GM19455 (cell line): Measurements from ENCODE around the gene AKT1.
A peak's percentile ranks its signal among the peaks of the same experiment; 100 is the strongest.
"Not testable (repeated sequence)": the region's sequence is repeated elsewhere in the genome, so short reads cannot be mapped to it uniquely, and the experiment has no call there.

ENCODE experiments used
- ATAC-seq: cut with Tn5 transposase; IDR thresholded peaks from one replicate; pipeline ENCODE4 v1.9.1; 2021; ENCODE audit not compliant: unreplicated experiment

Gene AKT1

DNA sequence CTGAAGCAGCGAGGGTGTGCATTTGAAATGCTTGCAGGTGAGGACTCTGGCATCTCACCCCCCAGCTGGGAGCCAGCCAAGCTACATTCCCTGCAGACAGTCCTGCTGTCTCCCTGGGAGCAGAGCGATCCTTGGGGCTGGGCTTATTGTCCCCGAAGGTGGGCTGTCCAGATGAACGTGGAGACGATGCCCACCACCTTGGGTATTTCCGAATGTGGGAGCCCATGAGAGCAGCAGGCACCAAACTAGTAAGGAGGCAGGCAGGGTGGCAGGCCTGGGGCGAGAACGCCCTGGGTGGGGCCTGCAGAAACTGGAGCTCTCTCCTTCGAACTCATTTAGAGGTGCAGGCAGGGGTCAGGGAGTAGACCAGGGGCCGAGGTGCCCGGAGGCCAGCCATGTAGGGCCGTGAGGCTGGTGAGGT lies 23.8 kb upstream of the AKT1 start:
- no peak for ATAC-seq

DNA sequence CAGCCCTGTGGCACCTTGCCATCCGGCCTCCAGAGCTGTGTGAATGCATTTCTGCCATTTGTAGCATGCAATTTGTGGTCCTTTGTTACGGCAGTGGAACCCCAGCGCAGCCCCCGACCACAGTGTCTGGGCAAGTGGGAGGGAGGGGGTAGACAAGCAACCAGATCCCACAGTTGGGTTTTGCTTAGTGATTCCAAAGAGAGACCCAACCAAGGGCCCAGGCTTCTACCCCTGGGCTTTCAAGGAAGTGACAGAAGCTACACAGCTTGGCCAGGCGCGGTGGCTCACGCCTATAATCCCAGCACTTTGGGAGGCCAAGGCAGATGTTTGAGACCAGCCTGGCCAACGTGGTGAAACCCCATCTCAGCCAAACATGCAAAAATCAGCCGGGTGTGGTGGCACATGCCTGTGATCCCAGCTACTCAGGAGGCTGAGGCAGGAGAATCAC lies 23.2 kb upstream of the AKT1 start:
- no peak for ATAC-seq

DNA sequence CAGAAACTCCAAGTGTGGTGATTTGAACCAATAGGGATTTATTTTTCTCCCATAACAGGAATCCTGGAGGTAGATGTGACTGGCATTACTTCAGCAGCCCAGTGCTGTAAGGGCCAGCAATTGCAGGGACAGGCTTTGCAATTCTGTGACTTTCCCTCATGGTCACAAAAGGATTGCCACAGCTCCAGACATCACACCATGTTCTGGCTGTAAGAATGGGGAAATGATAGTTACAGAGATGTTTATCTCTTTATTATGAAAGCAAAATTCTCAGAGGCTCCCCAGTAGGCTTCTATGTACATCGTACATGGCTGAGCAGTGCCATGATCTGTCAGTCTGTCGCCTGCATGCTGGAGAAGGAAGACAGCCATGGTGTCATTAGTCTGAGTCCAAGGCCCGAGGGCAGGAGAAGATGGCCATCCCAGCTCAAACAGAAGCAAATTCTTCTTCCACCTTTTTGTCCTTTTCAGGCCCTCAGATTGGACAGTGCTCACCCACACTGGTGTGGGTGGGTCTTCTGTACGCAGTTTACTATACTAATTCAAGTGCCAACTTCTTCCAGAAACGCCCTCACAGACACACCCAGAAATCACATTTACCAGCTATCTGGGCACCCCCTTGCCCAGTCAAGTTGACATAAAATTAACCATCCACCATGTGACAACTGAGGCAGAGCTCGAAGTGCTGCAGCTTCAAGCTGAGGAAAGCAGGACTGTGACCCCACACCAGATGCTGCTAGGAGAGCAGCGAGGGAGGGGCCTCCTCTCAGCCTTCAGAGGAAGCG lies 22.6 kb upstream of the AKT1 start:
- no peak for ATAC-seq

DNA sequence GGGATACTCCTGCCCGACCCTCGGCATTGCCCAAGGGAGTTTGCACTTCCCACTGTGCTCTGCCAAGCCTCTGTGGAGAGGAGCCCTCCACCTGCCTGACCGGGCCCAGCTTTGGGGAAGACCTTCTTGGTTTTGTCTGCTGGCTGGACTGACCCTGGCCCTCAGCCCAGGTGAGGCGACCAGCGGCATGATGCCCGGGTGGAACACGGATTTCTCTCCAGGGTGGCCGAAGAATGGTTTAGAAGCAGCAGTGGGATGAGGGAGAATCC lies 21.0 kb upstream of the AKT1 start:
- no peak for ATAC-seq

DNA sequence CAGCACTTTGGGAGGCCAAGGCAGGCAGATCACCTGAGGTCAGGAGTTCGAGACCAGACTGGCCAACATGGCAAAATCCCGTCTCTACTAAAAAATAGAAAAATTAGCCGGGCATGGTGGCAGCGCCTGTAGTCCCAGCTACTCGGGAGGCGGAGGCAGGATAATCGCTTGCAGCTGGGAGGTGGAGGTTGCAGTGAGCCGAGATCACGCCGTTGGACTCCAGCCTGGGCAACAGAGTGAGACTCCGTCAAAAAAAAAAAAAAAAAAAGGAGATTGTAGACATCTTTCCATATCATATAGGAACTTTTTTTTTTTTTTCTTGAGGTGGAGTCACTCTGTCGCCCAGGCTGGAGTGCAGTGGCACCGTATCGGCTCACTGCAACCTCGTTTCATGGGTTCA lies 19.2 kb upstream of the AKT1 start:
- ATAC-seq: not testable (repeated sequence)

DNA sequence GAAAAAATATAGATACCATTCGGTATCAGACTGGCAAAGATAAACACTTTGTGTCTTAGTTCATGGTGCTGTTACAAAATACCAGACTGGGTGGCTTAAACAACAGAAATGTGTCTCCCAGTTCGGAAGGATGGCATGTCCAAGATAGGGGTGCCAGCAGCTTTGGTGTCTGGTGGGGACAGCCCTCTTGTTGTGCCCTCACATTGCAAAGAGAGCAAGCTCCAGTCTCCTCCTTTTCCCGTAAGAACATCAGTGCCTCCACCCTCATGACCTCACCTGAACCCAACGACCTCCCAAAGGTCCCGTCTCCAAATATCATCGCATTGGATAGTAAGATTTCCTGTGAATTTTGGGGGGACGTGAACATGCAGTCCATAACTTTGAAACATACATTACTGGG lies 17.7 kb upstream of the AKT1 start:
- ATAC-seq: no peak

DNA sequence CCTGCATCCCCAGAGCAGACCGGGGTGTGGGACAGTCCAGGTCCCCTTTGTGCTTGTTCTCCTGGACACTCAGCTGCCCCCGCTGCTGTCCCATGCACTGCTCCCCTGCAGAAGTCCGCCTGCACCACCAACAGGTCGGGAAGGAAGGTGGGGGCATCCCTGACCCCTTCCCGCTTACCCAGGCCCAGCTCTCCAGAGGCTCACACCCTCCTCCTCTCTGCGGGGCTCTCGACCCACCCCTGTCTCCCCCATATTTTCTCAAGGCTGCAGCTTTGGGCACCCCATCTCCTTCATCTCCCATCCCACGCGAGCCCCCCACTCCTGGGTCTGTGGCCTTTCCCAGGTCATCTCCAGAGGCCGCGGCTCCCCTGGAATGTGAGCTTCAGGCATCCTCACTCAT lies 14.8 kb upstream of the AKT1 start:
- ATAC-seq: no peak

DNA sequence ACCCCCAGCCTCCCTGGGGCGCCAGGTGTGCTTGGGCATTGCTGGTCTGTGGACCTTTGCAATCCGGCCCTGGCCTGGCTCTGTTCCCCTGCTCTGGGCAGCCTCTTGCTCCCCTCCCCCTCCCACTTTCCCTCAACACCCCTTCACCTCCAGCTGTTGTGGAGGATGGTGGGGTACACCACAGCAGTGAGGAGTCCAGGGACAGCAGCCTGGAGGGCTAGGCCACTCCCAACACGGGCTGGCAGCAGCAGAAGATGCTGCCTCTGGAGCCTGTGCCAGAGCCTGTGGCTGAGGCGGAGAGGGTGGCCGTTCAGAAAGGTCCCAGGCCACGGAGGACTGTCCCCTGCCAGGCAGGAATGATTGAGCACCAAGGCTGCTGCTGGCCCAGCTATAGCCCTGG lies 12.9 kb upstream of the AKT1 start:
- no peak for ATAC-seq

DNA sequence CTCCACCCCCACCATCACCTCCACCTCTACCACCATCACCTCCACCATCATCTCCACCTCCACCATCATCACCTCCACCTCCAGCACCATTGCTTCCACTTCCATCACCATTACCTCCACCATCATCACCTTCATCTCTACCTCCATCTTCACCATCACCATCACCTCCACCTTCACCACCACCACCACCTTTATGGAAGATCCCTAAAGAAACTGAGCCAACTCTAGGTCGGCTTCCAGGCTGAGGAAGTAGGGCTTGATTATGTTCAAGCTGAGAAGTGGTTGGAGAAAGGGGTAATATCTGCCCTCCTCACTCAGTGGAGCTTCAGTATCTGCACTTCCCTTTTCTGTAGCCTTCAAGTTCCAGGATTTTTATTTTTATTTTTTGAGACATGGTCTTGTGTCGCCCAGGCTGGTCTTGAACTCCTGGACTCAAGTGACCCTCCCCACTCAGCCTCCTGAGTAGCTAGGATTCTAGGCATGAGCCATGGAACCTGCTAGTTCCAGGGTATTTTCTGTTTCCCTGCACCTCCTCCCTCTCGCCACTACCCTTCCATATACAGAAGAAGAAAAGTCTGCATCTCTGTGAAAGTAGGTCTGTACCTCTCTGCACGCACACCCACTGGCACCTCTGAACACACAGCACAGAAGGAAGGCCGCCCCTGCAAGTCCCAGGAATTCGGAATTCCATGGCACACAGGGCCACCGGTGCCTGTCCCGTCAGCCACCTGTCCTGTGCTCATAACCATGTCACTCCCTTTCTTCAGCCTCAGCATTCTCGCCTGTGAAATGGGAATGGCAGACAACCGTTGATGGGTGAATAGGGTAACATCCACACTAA lies 11.3 kb upstream of the AKT1 start:
- no peak for ATAC-seq

DNA sequence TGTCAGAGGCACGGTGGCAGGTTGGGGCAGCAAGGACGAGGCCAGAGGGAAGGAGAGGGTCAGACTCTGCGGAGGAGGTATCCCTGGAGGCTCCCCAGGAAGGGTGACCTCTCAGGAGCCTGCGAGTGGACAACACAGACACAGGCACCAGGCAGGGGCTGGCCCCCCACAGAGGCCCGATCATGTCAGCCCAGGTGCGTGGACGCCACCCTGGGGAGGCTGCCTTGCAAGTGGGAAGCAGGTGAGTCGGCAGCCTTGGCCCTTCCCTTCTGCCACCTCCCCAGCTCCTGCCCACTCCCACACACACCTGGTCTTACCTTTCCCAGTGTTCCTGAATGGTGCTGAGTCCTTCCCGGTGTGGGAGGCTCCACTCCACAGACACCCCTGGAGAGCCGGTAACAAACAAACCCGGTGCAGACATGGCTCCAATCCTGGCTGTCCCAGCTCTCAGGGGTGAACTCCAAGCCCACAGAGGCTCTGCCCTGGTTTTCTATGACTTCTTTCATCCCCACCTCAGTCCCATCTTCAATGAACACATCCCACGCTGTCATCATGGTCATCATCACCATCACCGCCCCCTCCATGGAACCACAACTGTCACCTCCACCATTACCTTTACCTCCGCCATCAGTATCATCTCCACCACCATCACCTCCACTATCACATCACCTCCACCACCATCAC lies 10.5 kb upstream of the AKT1 start:
- no peak for ATAC-seq

DNA sequence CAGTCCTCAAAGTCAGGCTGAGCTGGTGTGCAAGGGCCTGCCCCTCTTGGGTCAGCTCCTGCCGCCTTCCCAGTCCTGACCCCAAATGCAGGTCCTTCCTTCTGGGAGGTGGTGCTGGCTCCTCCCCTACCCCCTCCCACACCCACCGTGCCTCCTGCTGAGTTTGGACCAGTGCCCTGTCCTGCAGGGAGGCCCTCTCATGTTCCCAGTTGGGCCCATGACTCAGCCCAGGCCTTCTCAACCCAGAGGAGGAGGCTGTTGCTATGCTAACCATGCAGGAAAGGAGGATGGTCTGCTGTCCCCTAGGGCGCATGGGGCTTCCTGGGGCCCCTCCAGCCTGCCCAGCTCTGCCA lies 9.8 kb upstream of the AKT1 start:
- ATAC-seq: no peak

DNA sequence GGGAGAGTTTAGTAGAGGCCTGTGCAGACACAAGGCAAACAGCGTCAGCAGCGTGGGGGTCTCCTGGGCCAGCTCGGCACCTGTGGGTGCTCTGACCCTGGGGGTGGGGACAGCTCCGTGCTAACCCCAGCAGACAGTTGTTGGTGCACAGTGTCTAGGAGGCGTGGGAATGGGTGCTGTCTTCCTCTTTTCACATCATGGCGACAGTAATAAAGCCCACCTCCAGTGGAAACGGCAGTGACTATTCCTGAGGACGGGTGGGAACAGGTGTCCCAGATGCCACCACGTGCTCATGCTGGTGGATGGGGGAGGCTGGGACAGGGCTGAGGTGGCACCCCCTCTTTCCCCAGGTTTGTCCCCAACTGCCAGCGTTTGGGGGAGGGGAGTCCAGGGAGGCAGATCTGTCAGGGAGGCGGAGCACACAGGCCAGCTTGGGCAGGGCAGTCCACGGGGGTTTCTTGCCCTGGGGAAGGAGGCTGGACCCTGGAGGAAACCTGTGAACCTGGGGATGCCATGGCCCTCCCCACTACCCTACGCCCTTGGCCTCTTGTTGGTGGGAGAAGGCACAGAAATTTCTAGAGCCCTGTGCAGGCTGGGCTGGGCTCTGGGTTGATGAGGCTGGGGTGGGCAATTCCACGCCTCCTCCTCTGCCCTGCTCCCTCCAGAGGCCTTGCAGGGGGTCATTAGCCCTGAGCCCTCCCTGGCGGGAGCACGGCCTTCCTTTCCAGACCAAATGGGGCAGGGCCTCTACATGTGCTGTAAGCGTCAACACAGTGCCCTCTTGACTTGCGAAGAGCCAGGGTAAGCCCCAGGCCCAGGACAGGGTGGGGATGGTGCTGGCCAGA lies 9.2 kb upstream of the AKT1 start:
- no peak for ATAC-seq

DNA sequence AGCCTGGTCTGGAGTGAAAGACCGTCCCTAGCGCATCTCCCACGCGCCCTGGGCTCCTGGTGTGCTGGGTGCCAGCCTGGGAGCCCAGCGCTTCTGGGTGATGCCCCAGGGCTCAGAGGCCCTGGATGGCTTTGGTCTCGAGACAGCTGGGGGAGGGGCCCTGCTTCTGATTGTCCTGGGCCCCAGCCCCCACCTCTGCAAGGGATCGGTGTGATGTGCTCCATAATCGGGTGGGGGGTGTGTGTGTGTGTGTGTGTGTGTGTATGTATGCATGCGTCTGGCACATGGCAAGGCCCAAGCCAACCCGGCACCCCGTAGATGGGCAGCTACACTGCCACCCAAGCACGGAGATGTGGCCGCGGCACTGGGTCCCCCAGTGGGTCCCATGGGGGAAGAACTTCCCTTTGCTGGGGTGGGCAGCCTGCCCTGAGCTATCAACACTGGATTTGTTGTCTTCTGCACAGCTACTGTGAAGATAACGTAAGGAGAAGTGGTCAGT lies 8.4 kb upstream of the AKT1 start:
- ATAC-seq: no peak

DNA sequence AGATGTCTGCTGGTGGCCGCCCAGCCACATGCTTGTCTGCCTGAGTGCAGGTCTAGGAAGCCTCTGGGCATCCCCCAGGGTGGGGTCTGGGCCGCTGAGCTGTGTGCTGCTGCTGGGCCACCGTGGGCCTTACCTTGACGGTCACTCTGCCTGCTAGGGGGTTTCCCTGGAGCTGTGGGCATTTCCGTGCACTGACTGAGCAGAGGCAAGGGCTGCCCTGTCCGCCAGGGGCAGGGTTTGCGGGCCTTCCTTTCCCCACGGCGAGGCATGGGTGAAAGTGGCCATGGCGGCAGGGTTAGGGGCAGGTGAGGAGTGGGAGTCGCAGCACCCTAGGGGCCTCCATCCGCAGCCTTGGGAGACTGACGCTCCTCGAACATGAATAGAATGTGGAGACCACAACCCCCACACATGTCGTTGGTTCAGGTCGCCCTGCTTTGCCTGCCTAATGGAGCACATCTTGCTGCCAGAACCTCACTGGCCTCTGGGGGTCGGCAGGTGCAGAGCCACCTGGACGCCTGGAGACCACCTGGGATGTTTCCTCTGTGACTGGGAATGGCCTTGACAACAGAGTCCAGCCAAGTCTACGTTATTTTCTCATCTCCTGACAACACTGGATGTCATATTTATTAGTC lies 7.8 kb upstream of the AKT1 start:
- no peak for ATAC-seq

DNA sequence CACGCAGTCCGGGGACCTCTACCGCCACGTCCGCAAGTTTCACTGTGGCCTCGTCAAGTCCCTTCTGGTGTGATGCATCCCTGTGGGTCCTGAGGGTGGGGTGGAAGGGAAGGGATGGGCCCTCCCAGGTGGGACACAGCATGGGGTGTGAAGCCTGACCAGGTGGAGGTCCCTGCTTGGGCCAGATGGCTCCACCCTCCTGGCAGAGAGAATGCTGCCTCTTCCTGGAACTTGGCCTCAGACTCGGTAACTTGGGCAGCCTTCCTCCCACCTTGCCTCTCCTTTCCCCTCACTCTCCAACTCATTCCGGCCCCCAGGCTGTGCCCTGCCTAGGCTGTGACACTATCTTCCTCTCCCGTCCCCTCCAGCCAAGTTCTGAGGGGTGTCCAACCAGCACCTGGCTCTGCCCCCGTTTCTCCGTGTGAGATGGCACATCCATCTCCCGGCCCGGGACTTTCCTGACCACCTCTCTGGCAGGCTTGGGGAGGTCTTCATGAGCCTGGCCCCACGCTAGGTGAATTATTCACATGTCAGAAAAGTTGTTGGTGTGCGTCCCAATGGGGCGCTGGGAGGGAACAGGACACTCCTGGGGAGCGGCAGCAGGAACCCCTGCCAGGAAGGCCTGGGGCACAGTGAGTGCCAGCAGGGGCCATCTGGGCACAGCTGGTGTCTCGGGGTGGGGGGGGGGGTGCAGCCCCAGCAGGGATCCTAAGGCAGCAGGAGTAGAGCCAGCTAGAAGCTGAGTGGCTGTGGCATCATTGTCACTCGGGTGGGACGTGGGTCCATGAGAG lies 7.0 kb upstream of the AKT1 start:
- ATAC-seq: no peak

DNA sequence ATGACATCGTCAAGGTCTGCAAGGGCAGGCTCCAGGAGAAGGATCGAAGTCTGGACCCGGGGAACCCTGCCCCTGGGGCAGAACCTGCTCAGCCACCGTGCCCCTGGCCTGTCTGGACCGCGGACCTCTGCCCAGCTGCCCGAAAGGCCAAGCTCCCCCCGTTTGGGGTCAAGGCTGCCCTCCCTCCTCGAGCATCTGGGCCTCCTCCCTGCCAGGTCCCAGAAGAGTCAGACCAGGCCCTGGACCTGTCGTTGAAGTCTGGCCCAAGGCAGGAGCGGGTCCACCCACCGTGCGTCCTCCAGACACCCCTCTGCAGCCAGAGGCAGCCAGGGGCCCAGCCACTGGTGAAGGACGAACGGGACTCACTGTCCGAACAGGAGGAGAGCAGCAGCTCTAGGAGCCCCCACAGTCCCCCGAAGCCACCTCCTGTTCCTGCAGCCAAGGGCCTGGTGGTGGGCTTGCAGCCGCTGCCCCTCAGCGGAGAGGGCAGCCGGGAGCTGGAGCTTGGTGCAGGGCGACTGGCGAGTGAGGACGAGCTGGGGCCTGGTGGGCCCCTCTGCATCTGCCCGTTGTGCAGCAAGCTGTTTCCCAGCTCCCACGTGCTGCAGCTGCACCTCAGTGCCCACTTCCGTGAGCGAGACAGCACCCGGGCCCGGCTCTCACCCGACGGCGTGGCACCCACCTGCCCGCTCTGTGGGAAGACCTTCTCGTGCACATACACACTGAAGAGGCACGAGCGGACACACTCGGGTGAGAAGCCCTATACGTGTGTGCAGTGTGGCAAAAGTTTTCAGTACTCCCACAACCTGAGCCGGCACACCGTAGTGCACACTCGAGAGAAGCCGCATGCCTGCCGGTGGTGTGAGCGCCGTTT lies 6.2 kb upstream of the AKT1 start:
- ATAC-seq: no peak

DNA sequence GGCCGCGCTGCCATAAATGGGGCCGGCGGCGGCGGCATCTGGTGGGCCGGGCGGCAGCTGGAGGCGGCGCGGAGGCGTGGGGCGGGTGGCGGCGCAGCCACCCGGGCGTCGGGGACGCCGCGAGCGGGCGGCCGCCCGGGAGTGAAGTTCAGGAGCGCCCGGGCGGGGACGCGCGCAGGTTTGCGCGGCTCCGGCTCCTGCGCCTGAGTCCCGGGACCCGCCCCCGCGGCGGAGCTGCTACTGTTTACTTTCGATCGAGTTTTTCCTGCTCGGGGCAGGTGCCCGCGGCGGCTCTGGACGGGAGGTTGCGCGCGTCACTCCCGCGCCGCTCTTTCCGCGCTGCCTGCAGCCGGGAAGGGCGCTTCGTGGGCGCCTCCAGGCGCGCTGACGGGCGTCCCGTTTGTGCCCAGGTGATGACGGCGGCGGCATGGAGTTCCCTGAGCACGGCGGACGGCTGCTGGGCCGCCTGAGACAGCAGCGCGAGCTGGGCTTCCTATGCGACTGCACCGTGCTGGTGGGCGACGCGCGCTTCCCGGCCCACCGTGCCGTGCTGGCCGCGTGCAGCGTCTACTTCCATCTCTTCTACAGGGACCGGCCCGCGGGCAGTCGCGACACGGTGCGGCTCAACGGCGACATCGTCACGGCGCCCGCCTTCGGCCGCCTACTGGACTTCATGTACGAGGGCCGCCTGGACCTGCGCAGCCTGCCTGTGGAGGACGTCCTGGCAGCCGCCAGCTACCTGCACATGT lies 5.4 kb upstream of the AKT1 start, which contains the start of gene ZBTB42:
ZBTB42 (plus strand) TSS at position 331 of the 749 bp plus-strand sequence; CDS start at position 428, 97 bp downstream.
- ATAC-seq: peak; percentile 35
